DND-41 (cell line): ENCODE measurements around the gene CYSRT1.

Experiments
- ATAC-seq: fragments of 200-7000 bp; cut with Tn5 transposase; 3 replicates; pipeline ENCODE4 v1.9.1; 2021; ENCODE audit warnings: low read depth; ENCODE audit not compliant: insufficient read depth
- DNase-seq: peaks from one replicate; pipeline ENCODE4 v3.0.0-alpha.2; 2020
- H2AFZ ChIP-seq: 2 replicates; pipeline ENCODE4 v1.6.0; 2012; ENCODE audit warnings: low read depth, low read length
- H3K27ac ChIP-seq: 2 replicates; pipeline ENCODE4 v1.5.1; 2012; ENCODE audit warnings: low read length, inconsistent platforms
- H3K27me3 ChIP-seq: fragments of 200-600 bp; sonication (generic); 2 replicates; pipeline ENCODE4 v1.6.0; 2012; ENCODE audit warnings: low read length, mild to moderate bottlenecking, inconsistent platforms; ENCODE audit not compliant: insufficient read depth, poor library complexity
- H3K36me3 ChIP-seq: 2 replicates; pipeline ENCODE4 v1.5.1; 2012; ENCODE audit warnings: low read length, inconsistent platforms; ENCODE audit not compliant: insufficient read depth
- H3K4me1 ChIP-seq: 2 replicates; pipeline ENCODE4 v1.5.1; 2012; ENCODE audit warnings: mild to moderate bottlenecking, low read length; ENCODE audit not compliant: insufficient read depth
- H3K4me2 ChIP-seq: 2 replicates; pipeline ENCODE4 v1.6.0; 2012; ENCODE audit warnings: mild to moderate bottlenecking, moderate library complexity, low read length, inconsistent platforms; ENCODE audit not compliant: insufficient read depth
- H3K4me3 ChIP-seq, 2 experiments: fragments of 200-600 bp in 1 of 2; shearing (Covaris generic) in 1 of 2; 2 replicates each; pipeline ENCODE4 v1.5.1; 2012 to 2016; ENCODE audit warnings: inconsistent platforms in 2 of 2, low read length in 2 of 2, mild to moderate bottlenecking in 2 of 2, low read depth in 1 of 2, moderate library complexity in 1 of 2
- H3K79me2 ChIP-seq: 2 replicates; pipeline ENCODE4 v1.6.0; 2012; ENCODE audit warnings: low read length, inconsistent platforms; ENCODE audit not compliant: insufficient read depth
- H3K9ac ChIP-seq: 2 replicates; pipeline ENCODE4 v1.6.0; 2012; ENCODE audit warnings: low read depth, mild to moderate bottlenecking, inconsistent platforms, low read length, moderate library complexity
- H3K9me3 ChIP-seq: 2 replicates; pipeline ENCODE4 v1.5.1; 2012; ENCODE audit warnings: low read length, moderate library complexity, mild to moderate bottlenecking, inconsistent platforms; ENCODE audit not compliant: insufficient read depth, severe bottlenecking
- H4K20me1 ChIP-seq: 2 replicates; pipeline ENCODE4 v1.6.0; 2012; ENCODE audit warnings: low read length; ENCODE audit not compliant: insufficient read depth
- CTCF ChIP-seq: IDR thresholded peaks from 2 replicates; pipeline ENCODE4 v1.5.1; 2012; ENCODE audit warnings: borderline replicate concordance, low read length, moderate library complexity, mild to moderate bottlenecking; ENCODE audit not compliant: poor library complexity, severe bottlenecking; ENCODE audit errors: extremely low read depth
- EZH2 ChIP-seq: IDR thresholded peaks from 3 replicates; pipeline ENCODE4 v1.6.1; 2012; ENCODE audit warnings: borderline replicate concordance, low read depth, mild to moderate bottlenecking, moderate library complexity, low read length, inconsistent platforms; ENCODE audit not compliant: severe bottlenecking

CYSRT1 gene

DNA sequence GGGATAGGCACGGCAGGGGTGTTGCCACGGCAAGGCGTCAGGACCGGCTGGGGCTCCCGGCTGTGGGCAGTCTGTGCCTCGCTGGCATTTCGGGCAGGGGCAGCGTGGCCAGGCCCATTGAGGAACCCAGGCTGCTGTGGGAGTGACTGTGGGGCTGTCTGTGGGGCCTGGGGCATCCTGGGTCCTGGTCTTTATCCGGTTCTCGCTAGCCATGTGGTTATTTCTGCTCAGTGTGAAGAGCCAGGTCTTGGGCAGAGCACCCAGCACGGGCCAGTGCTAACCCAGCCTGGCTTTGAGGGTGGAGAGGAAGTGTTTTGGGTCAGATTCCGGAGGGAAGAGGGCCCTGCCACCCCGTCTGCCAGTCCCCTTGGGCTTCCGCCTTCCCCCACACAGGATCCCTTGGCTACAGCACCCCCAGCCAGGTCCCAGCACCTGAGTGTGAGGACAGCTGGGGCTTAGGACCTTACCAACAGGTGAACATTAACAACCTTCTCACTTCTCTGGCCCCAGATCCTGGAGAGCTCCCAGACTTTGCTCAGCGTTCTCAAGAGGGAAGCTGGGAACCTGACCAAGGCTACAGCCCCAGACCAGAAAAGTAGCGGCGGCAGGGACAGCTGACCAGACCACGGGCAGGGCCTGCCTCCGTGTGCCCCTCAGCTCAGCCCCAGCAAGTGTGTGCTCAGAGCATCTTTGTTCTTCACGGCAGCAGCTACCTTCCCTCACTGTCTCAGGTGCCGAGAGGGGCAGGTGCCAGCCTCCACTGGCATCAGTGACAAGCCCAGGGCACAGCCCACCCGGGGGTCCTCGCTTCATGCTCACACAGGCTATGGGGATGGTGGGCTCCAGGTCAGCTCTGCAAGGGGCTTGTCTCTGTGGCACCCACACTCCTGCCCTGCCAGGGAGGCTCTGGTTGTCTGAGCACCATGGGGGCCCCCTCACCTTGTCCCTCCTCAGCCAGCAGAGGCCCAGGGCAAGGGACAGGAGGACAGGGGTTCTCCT, 35.4 kb upstream of the CYSRT1 start:
- H3K27me3 ChIP-seq, result no peaks in the 10 kb centered on the region
- H4K20me1 ChIP-seq, result peaks cover 35% of the 10 kb centered on the region
- H3K36me3 ChIP-seq, result peaks cover 52% of the 10 kb centered on the region
- peak overlapping the region; percentile 88 for H3K4me2 ChIP-seq
- peaks cover 44% of the 10 kb centered on the region for H3K4me1 ChIP-seq
- H3K9me3 ChIP-seq, result no peaks in the 10 kb centered on the region
- H3K9ac ChIP-seq, result peak overlapping the region; percentile 97
- DNase-seq (no peak), ATAC-seq (no peak)
- H3K27ac ChIP-seq, result peak overlapping the region; percentile 94
- H3K4me3 ChIP-seq, result peak overlapping the region; percentile 66 to 97
- peaks cover 48% of the 10 kb centered on the region for H3K79me2 ChIP-seq
- peak overlapping the region; percentile 84; the same call in 1 of the 2 replicates for H2AFZ ChIP-seq
- TF ChIP-seq CTCF (no peak), EZH2 (no peak)

DNA sequence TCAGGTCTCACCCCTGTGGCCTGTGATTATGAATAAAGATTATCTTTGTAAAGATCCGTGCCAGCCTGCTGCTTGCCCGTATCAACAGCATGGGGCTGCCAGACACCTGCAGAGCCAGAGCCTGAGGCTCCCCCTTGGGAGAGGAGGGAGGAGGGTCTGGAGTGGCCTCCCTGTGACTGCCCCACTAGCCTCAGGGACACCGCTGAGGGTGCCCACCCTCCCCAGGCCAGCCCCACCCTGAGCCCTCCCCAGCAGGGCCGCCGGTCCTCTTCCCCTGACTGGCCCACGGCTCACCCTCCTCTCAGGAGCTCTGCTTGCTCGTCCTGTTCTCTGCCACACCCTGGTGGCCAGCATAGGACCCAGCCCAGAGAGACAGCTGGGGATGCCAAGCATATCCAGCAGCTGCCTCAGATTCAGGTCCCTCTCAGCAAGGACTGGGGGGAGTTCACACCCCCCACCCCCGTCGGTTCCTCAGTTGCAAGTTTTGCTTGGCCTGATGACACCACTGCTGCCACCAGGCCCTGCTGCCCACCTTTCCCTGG, 34.6 kb upstream of the CYSRT1 start:
- H3K9me3 ChIP-seq, result no peaks in the 10 kb centered on the region
- H3K9ac ChIP-seq, result no peak overlapping the region
- H3K27me3 ChIP-seq, result no peaks in the 10 kb centered on the region
- ATAC-seq (no peak), DNase-seq (no peak)
- peak overlapping the region in 1 of 2 experiments; percentile 97; a peak in 2 of 4 replicates for H3K4me3 ChIP-seq
- H3K79me2 ChIP-seq, result peaks cover 47% of the 10 kb centered on the region
- H3K4me2 ChIP-seq, result peak overlapping the region; percentile 88; the same call in 1 of the 2 replicates
- peaks cover 44% of the 10 kb centered on the region for H3K4me1 ChIP-seq
- TF ChIP-seq EZH2, result no peak
- TF ChIP-seq CTCF, result peak; percentile 25
- no peak overlapping the region for H2AFZ ChIP-seq
- H3K27ac ChIP-seq, result no peak overlapping the region
- peaks cover 35% of the 10 kb centered on the region for H4K20me1 ChIP-seq
- peaks cover 47% of the 10 kb centered on the region for H3K36me3 ChIP-seq

GRCh38 chr9:137191245-137191644, 33.7 kb upstream of the CYSRT1 start:
- no peak overlapping the region for H3K9ac ChIP-seq
- H3K36me3 ChIP-seq, result peaks cover 39% of the 10 kb centered on the region
- no peak for ATAC-seq
- peaks cover 33% of the 10 kb centered on the region for H4K20me1 ChIP-seq
- H3K27me3 ChIP-seq, result no peaks in the 10 kb centered on the region
- H3K4me1 ChIP-seq, result peaks cover 36% of the 10 kb centered on the region
- DNase-seq, result no peak
- H3K4me3 ChIP-seq, result no peak overlapping the region
- no peaks in the 10 kb centered on the region for H3K9me3 ChIP-seq
- H3K79me2 ChIP-seq, result peaks cover 41% of the 10 kb centered on the region
- no peak for TF ChIP-seq CTCF
- no peak for TF ChIP-seq EZH2
- H3K4me2 ChIP-seq, result no peak overlapping the region
- no peak overlapping the region for H2AFZ ChIP-seq
- H3K27ac ChIP-seq, result no peak overlapping the region
